DOHH2 (cell line): ENCODE data around the gene TRIOBP.

Experiments used
- CTCF ChIP-seq: fragments of 200-600 bp; sonication (generic); IDR thresholded peaks from one replicate; pipeline ENCODE4 v1.5.1; 2014; ENCODE audit warnings: antibody characterized with exemption, mild to moderate bottlenecking, low read depth, low read length; ENCODE audit not compliant: poor library complexity, severe bottlenecking
- EZH2phosphoT487 ChIP-seq: fragments of 200-600 bp; sonication (generic); IDR thresholded peaks from 2 replicates; pipeline ENCODE4 v1.6.1; 2017; ENCODE audit warnings: borderline replicate concordance, mild to moderate bottlenecking, antibody characterized with exemption, low read length, moderate library complexity, mixed read lengths

- no peak for TF ChIP-seq CTCF
- no peak for TF ChIP-seq EZH2phosphoT487
Observed at GRCh38 chr22:37703906-37704305, 7.1 kb downstream of the TRIOBP start.
